Measurements from ENCODE around the gene C1QL3.

Gene C1QL3

GRCh38 chr10:16505161-16505560 is 16.5 kb downstream of the C1QL3 start:
- no peak overlapping the region for H3K4me3 ChIP-seq (replicated peaks; ENCODE audit: low read depth, low read length)
- DNase-seq (ENCODE audit: low read depth), result peak; percentile 8
- TF ChIP-seq CTCF (IDR thresholded peaks at IDR 0.05; ENCODE audit: low read length, missing control alignments), result no peak

- no peak overlapping the region for H3K4me3 ChIP-seq (replicated peaks; ENCODE audit: low read depth, low read length)
- no peak for TF ChIP-seq CTCF (IDR thresholded peaks at IDR 0.05; ENCODE audit: low read length, missing control alignments)
- peak; percentile 30 for DNase-seq (ENCODE audit: low read depth)
These were observed 23.8 kb downstream of the C1QL3 start for GRCh38 chr10:16497911-16498310.

- no peak for TF ChIP-seq CTCF (IDR thresholded peaks at IDR 0.05; ENCODE audit: low read length, missing control alignments)
- no peak for DNase-seq (ENCODE audit: low read depth)
These were observed 27.7 kb downstream of the C1QL3 start for GRCh38 chr10:16493884-16494536.

GRCh38 chr10:16491933-16492332 is 29.7 kb downstream of the C1QL3 start:
- no peak for TF ChIP-seq CTCF (IDR thresholded peaks at IDR 0.05; ENCODE audit: low read length, missing control alignments)
- no peak for DNase-seq (ENCODE audit: low read depth)
- no peak overlapping the region for H3K4me3 ChIP-seq (replicated peaks; ENCODE audit: low read depth, low read length)

More at GRCh38 chr10:16493884-16494536, 27.7 kb downstream of the C1QL3 start:
- no peak overlapping the region for H3K4me3 ChIP-seq (replicated peaks; ENCODE audit: low read depth, low read length)

GRCh38 chr10:16490511-16490910 is 31.2 kb downstream of the C1QL3 start:
- DNase-seq (ENCODE audit: low read depth), result no peak
- H3K4me3 ChIP-seq (replicated peaks; ENCODE audit: low read depth, low read length), result no peak overlapping the region
- no peak for TF ChIP-seq CTCF (IDR thresholded peaks at IDR 0.05; ENCODE audit: low read length, missing control alignments)

GRCh38 chr10:16483241-16483917 is 38.3 kb downstream of the C1QL3 start:
- TF ChIP-seq CTCF (IDR thresholded peaks at IDR 0.05; ENCODE audit: low read length, missing control alignments), result no peak
- H3K4me3 ChIP-seq (replicated peaks; ENCODE audit: low read depth, low read length), result no peak overlapping the region
- no peak for DNase-seq (ENCODE audit: low read depth)
